ENCODE results near the gene TMEM132C.

- no peak for TF ChIP-seq EZH2phosphoT487 (IDR thresholded peaks at IDR 0.05; ENCODE audit: borderline replicate concordance, low read length)
- TF ChIP-seq CTCF (conservative IDR thresholded peaks at IDR 0.05; ENCODE audit: low read depth, low read length): no peak
These were observed 42.7 kb upstream of the TMEM132C start for GRCh38 chr12:128224226-128224625.
